ENCODE measurements around the gene DCDC2. TPM values are rescaled to one million over a fixed set of nuclear protein-coding genes. Genes with fewer than 3 reads are reported as not detected.
"Not testable (repeated sequence)": the region's sequence is repeated elsewhere in the genome, so short reads cannot be mapped to it uniquely, and the experiment has no call there.

Gene DCDC2
- total and polyA plus RNA-seq, 9 donors = 0.19 to 12.4 (median 1.1) TPM; not detected in 1

DNA sequence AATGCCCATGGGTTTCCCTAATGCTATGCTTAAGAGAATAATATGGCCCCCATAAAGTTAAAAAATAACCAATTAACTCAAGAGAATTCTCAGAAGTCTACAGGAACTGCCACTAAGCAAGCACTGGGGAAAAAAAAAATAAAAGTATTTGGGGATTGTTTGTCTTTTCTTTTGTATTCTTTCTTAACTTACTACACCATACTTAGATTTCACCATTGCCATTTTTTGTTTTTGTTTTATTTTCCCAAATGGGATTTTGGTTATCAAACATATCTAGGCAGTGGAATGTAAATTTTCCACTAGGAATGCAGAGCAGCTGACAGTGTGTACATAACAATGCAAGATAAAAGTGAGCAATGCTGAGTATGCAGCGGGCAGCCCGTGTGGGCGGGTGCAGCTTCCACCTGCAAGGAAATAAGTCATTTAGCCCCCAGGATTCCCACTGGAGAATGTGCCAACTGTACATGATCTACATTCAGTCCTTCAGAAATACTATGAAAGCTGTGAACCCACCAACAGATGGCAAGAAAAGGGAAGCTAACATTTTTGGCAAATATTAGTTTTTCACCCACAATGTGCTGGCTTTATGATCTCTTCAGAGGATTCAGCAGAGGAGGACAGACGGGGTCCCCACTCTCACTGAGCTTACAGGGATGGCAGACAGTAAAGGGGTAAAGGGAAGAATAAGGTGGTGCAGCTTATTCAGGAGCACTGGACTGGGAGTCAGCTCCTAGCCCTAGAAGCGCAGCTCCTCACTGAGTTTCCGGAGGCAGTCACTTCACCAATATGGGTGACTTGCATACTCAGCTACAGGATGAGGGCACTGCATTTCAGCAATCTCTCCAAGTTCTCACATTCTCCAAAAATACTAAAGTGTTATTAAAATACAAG lies 44.4 kb downstream of the DCDC2 start:
- DNase-seq = no peak
- Histone ChIP-seq H3K27ac (no peak overlapping the region), H3K9me3 (no peaks in the 10 kb centered on the region), H3K36me3 (no peaks in the 10 kb centered on the region), H3K4me3 (no peak overlapping the region), H3K4me1 (ENCODE audit: insufficient read depth) (no peaks in the 10 kb centered on the region), H3K27me3 (no peaks in the 10 kb centered on the region)
- TF ChIP-seq, protein P1, sequence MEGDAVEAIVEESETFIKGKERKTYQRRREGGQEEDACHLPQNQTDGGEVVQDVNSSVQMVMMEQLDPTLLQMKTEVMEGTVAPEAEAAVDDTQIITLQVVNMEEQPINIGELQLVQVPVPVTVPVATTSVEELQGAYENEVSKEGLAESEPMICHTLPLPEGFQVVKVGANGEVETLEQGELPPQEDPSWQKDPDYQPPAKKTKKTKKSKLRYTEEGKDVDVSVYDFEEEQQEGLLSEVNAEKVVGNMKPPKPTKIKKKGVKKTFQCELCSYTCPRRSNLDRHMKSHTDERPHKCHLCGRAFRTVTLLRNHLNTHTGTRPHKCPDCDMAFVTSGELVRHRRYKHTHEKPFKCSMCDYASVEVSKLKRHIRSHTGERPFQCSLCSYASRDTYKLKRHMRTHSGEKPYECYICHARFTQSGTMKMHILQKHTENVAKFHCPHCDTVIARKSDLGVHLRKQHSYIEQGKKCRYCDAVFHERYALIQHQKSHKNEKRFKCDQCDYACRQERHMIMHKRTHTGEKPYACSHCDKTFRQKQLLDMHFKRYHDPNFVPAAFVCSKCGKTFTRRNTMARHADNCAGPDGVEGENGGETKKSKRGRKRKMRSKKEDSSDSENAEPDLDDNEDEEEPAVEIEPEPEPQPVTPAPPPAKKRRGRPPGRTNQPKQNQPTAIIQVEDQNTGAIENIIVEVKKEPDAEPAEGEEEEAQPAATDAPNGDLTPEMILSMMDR (IDR thresholded peaks at IDR 0.05) = no peak
- TF ChIP-seq EP300 (IDR thresholded peaks at IDR 0.05) (no peak), POLR2A (IDR thresholded peaks at IDR 0.05) (no peak)
- 15 to 33% (median 18%) methylated on average over 6 of the region's 6 CpGs for WGBS, 3 donors
- intact Hi-C loops (cut with DNase I) = no loop called here

DNA sequence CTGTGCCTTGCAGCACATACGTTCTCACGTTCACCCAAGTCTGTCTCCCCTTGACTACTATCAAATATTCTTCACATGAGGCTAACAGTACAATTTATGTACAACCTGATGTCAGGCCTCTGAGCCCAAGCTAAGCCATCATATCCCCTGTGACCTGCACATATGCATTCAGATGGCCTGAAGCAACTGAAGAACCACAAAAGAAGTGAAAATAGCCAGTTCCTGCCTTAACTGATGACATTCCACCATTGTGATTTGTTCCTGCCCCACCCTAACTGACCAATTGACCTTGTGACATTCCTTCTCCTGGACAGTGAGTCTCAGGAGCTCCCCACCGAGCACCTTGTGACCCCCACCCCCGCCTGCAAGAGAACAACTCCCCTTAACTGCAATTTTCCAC lies 46.1 kb downstream of the DCDC2 start:
- WGBS, 3 donors = 95 to 97% (median 95%) methylated on average over 4 of the region's 4 CpGs
- H3K27me3 ChIP-seq; H3K9me3 ChIP-seq; DNase-seq; H3K36me3 ChIP-seq; H3K4me3 ChIP-seq; H3K4me1 ChIP-seq (ENCODE audit: insufficient read depth); intact Hi-C loops (cut with DNase I); H3K27ac ChIP-seq: not testable (repeated sequence)

DNA sequence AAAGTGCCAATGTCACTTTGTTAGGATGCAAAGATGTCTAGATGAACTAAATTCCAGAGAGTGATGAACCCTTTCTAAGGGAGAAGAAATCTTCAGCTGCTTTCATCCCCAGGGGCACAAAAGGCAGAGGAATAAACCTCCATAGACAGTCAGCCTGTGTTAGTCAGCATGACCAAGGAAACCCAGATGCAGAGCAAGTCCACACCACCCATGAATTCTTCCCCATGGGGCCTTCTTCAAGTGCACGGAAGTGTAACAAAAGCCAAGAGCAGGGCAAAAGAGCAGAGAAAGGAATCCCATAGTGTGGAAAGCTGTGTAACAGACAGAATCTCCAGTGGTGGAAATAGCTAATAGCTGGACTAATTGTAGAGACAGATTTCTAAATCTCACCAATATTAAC lies 50.0 kb downstream of the DCDC2 start:
- 52 to 73% (median 58%) methylated on average over 1 of the region's 1 CpG for WGBS, 3 donors
- intact Hi-C loops (cut with DNase I) = no loop called here
- H3K27me3 ChIP-seq = no peaks in the 10 kb centered on the region
- H3K27ac ChIP-seq = no peak overlapping the region
- H3K4me3 ChIP-seq = no peak overlapping the region
- H3K4me1 ChIP-seq (ENCODE audit: insufficient read depth) = no peaks in the 10 kb centered on the region
- H3K9me3 ChIP-seq = no peaks in the 10 kb centered on the region
- TF ChIP-seq, protein P1 (IDR thresholded peaks at IDR 0.05) = no peak
- no peak for TF ChIP-seq EP300 (IDR thresholded peaks at IDR 0.05)
- TF ChIP-seq POLR2A (IDR thresholded peaks at IDR 0.05) = no peak
- no peaks in the 10 kb centered on the region for H3K36me3 ChIP-seq
- DNase-seq = no peak

DNA sequence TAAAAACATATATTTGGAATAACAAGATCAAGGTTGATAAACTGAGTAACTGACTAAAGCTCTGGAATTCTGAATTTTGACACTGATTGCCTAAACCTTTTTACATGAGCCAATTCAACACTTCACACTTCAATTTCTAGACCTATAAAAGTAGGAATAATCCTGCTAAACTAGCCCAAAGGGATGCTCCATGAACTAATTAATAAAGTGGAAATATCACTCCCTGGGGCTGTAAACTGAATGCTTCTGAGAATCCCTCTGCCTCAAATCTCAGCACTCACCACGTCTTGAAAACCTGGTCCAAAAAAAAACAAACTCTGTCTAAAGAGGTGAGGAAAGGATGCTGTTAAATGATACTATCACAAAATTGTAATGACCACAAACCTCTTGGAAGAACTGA lies 50.9 kb downstream of the DCDC2 start:
- Histone ChIP-seq H3K9me3 (no peaks in the 10 kb centered on the region), H3K36me3 (no peaks in the 10 kb centered on the region), H3K4me1 (ENCODE audit: insufficient read depth) (no peaks in the 10 kb centered on the region), H3K27ac (no peak overlapping the region), H3K4me3 (no peak overlapping the region), H3K27me3 (no peaks in the 10 kb centered on the region)
- TF ChIP-seq EP300 (IDR thresholded peaks at IDR 0.05) (no peak), POLR2A (IDR thresholded peaks at IDR 0.05) (no peak)
- TF ChIP-seq, protein P1 (IDR thresholded peaks at IDR 0.05) = no peak
- DNase-seq = no peak
- intact Hi-C loops (cut with DNase I) = no loop called here
- WGBS, 3 donors = 83 to 88% (median 87%) methylated on average over 1 of the region's 1 CpG

DNA sequence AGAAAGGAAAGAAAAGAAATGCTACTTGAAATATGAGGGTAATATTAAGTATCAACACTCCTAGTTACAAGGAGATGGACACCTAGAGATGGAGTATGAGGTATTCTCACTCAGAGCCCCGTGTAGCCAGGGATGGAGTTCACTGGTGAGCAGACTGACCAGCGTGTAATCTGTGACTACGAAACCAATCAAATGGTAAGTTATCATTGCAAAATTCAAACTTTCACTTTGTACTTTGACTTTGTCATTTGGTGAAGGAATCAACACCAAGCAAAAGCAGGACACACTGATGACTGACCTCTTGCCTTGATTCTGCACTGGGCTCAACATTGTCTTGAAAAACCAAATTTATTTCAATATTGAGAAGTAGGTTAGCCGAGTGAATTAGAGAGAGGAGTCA lies 51.8 kb downstream of the DCDC2 start:
- intact Hi-C loops (cut with DNase I) = no loop called here
- H3K4me3 ChIP-seq = no peak overlapping the region
- WGBS, 3 donors = 92 to 95% (median 94%) methylated on average over 4 of the region's 4 CpGs
- no peak overlapping the region for H3K27ac ChIP-seq
- no peaks in the 10 kb centered on the region for H3K36me3 ChIP-seq
- TF ChIP-seq EP300 (IDR thresholded peaks at IDR 0.05) (no peak), POLR2A (IDR thresholded peaks at IDR 0.05) (no peak)
- TF ChIP-seq, protein P1 (IDR thresholded peaks at IDR 0.05) = no peak
- H3K9me3 ChIP-seq = no peaks in the 10 kb centered on the region
- no peaks in the 10 kb centered on the region for H3K27me3 ChIP-seq
- H3K4me1 ChIP-seq (ENCODE audit: insufficient read depth) = no peaks in the 10 kb centered on the region
- DNase-seq = no peak

Measured in ovary (tissue), 9 donors.